Femur (tissue), 1 donor: Measurements from ENCODE around the gene USP13.
"Not testable (repeated sequence)": the region's sequence is repeated elsewhere in the genome, so short reads cannot be mapped to it uniquely, and the experiment has no call there.

Experiments
- DNase-seq: peaks from one replicate; pipeline ENCODE4 v3.0.0-alpha.2; 2017

The USP13 gene

GRCh38 chr3:179660872-179661271 is 8.0 kb downstream of the USP13 start:
- no peak for DNase-seq

- no peak for DNase-seq
Observed at GRCh38 chr3:179661777-179662176, 8.9 kb downstream of the USP13 start.

DNA sequence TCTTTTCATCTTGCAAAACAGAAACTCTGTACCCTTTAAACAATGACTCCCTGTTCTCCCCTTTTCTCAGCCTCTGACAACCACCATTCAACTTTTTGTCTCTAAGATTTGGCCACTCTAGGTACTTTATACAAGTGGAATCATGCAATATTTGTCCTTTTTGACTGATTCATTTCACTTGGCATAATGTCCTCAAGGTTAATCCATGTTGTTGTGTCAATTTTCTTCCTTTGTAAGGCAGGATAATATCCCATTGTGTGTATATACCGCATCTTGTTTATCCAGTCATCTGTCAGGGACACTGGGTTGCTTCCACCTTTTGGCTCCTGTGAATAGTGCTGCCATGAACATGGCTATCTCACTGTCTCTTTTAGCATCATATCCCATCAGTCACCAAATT is 10.3 kb downstream of the USP13 start:
- DNase-seq, result no peak

- DNase-seq, result no peak
Observed at GRCh38 chr3:179666030-179666429, 13.2 kb downstream of the USP13 start.

DNA sequence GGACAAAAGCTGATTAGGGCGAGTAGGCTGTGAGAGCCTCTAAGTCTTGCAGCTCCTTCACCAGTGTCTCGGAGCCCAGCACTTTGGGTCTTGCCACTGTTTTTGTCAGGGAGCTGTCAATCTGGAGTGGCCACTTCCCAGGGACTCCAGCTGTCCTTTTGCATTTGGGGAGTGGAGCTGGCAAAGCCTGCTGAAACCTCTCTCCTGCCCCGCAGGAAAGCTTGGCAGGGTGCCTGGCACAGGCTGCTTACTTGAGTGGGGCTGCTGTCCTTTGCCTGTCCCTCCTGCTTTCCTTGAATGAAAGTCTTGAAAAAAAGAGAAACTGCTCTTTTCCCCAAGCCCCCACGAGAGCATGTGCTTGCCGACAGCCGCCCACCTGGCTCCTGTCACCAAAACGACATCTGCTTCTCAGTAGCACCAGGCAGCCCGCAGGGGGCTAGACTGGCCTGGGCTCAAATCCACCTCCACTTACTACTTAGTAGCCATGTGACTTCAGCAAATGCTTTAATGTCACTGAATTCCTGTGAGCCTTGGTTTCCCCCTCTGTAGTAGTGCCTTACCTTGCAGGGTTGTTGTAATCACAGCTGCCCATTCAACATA is 13.7 kb downstream of the USP13 start:
- peak; percentile 70 for DNase-seq

GRCh38 chr3:179668429-179668828 is 15.6 kb downstream of the USP13 start:
- no peak for DNase-seq

- no peak for DNase-seq
Observed at GRCh38 chr3:179670311-179670710, 17.5 kb downstream of the USP13 start.

GRCh38 chr3:179671309-179671708 is 18.5 kb downstream of the USP13 start:
- no peak for DNase-seq

DNA sequence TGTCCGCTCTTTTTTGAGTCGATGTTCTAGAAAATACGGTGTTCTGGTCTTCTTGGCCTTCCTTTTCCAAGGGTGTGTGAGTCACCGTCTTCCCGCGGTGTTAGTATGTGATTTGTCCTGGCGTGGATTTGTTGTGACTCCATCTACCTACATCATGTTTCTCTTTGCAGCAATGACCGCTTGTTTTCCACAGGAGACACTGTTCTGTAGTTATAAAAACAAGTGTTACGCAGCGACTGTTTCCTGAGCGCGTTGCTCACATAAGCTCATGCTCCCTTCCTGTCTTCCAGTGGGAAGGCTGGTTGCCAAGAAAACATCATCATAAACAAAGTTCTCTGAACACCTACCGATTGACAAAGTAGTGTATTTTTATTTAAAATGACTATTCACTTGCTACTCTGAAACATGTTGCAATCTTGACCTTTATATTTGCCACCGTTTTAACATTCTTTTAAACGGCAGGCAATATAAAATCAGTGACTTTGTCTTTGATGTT is 19.0 kb downstream of the USP13 start:
- no peak for DNase-seq

DNA sequence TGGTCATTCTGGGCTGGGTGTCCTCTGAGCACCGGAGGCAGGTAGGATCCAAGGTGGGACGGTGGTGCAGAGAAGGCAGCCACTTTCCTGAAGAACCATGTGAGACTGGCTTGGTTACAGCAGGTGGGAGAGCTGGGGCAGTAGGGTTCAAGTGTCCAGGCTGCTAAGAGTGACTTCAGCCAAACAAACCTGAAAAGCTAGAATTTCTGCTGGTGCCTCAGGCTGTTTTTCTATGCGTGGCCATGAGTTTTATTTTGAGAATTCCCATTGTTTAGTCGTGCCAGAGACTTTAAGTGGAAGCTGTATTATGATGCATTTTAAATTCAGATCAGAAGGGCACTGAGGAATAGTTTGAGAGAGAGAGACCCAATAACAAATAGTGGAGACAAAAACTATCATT is 20.1 kb downstream of the USP13 start:
- no peak for DNase-seq

- DNase-seq, result no peak
Observed at GRCh38 chr3:179673523-179673922, 20.7 kb downstream of the USP13 start.

DNA sequence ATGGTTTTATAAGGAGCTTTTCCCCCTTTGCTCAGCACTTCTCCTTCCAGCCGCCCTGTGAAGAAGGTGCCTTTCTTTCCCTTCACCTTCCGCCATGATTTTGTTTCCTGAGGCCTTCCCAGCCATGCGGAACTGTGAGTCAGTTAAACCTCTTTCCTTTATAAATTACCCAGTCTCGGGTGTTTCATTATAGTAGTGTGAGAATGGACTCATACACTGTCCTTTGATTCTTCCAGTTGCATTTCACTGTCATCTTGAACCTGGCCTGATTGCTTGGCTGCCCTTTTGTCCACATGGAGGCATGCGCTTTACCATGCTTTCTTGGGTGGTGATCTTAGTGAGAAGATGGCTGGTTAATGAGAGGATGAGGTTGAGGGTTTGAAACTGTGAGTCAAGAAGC is 23.2 kb downstream of the USP13 start:
- no peak for DNase-seq

DNA sequence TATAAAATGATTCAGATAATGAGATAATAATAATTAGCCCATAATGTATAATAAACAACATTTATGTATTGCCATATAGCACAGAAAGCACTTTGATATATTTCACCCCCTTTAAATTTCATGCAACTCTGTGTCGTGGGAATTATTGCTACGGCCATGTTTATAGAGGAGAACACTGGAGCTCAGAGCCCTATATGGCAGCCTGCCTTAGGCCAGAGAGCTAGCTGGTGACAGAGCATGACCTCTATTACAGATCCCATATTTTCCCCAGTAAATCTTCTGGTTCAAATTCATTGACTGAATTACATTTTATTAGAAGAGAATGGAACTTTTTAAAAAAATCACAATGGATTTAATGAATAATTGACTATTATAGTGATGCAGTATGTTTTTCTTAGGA is 25.0 kb downstream of the USP13 start:
- no peak for DNase-seq

DNA sequence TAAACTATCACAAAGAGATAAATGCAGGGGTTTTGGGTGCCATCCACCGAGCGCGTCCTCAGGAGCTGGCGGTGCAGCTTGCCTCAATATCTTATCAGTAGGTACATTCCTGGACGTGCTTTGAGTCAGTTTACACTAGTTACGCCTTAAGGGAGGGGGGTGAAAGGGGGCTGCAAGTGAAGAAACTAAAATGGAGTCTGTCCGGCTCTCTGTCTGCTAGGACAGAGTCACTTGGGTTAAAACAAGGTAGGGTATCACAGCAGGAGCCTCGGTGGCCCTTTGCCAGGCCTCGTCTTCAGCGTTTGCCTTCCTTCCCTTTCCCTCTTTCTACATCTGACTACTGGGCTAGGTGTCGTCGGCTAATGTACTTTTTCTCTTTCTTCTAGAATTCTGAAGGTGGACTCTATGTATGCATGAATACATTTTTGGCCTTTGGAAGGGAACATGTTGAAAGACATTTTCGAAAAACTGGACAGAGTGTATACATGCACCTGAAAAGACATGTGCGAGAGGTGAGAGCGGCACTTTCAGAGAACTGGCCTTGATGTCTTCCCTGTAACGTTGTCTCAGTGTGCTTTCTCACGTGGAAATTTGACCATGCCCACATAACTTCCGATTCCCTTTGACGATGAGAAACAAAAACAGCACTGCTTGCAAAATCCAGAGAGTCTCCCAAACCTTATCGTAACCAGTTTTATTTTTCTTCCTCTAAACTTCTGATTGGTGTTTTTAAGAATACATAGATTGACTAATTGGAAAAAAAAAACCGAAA is 28.8 kb downstream of the USP13 start:
- no peak for DNase-seq

GRCh38 chr3:179682426-179683080 is 29.7 kb downstream of the USP13 start:
- no peak for DNase-seq

DNA sequence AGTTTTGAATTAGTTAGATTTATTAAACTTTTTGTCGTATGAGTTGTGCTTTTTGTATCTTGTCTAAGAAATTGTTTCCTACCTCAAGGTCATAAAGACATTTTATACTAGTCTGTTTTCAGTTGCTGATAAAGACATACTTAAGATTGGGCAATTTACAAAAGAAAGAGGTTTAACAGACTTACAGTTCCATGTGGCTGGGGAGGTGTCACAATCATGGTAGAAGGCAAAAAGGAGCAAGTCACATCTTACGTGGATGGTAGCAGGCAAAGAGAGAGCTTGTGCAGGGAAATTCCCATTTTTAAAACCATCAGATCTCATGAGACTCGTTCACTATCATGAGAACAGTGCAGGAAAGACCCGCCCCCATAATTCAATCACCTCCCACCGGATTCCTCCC is 30.4 kb downstream of the USP13 start:
- not testable (repeated sequence) for DNase-seq

GRCh38 chr3:179687967-179688535 is 35.2 kb downstream of the USP13 start:
- no peak for DNase-seq

- no peak for DNase-seq
Observed at GRCh38 chr3:179688850-179689249, 36.0 kb downstream of the USP13 start.

DNA sequence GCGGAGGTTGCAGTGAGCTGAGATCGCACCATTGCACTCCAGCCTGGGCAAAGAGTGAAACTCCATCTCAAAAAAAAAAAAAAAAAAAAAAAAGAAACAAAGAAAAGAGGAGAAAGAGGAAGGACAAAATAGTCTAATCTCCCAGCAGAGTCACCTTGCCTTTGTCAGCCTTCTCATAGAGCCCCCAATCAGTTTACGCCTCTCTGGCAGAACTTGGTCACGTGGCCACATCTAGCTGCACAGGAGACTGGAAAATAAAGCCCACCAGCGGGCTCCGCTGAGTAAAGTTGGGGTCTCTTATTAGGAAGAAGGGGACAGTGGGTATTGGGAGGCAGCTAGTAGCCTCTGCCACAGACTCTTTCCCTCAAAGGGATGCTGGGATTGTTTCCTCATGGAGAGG is 41.9 kb downstream of the USP13 start:
- no peak for DNase-seq

DNA sequence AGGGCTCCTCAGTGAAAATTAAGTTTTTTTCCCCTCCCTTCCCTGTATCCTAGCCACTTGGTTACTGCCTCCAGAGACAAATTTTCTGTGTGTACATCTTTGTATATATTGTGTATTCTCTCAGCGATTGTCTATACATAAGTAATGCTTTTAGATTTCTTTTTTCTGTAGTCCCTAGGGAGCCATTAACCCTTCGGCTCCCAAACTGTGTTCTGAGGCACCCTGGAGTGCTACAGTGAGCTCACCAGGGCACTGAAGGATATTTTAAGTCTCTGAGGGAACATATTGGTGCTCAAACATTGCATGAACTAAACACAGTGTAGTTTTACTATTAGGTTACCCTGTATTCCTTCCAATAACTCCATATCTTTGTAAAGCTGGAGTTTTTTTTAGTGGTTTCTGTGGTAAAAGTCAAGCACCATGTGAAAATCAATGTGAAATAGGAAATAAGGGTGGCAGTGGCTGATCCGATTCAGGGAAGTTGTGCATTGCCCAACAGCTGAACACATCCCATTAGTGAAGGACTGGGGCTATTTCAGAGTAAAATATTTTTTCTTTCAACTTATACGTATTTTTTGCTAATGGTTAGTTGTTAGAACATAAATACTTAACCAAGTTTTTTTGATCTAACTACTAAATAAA is 43.0 kb downstream of the USP13 start:
- no peak for DNase-seq

DNA sequence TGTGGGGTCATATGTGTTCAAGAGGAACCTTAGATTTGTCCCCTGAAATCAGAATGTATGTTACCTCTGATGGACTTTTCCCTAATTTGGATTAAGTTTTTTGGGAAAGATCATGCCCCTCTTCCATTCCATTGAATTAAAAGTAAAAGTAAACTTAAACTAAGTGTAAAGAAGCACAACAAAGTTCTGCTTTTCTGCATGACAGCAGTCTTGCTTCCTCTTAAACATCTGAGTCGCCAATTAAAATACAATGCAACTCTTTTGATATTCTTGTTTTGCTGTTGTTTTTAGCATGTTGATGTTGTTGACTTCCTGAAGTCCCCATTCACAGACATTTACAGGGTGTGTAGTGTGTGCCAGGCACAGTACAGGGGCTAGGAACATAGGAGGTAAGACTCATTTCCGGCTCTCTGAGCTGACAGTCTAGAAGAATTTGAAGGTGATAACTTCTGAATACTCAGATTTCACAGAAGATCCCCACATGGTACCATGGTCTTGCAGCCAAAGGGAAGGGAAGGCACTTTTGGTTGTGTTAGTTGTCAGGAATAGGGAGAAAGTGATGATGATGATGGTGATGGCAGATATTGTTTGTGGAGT is 45.0 kb downstream of the USP13 start:
- no peak for DNase-seq

GRCh38 chr3:179700716-179701115 is 47.9 kb downstream of the USP13 start:
- no peak for DNase-seq
